Measurements from ENCODE around the gene NQO1. TPM values are rescaled to one million over a fixed set of nuclear protein-coding genes. Genes with fewer than 3 reads are reported as not detected.

NQO1 gene
- total and polyA plus RNA-seq, 2 of the 13 experiments (the other 11 are each of a cell fraction or from before 2014, with no cell fraction given), result 464 to 1,060 TPM

DNA sequence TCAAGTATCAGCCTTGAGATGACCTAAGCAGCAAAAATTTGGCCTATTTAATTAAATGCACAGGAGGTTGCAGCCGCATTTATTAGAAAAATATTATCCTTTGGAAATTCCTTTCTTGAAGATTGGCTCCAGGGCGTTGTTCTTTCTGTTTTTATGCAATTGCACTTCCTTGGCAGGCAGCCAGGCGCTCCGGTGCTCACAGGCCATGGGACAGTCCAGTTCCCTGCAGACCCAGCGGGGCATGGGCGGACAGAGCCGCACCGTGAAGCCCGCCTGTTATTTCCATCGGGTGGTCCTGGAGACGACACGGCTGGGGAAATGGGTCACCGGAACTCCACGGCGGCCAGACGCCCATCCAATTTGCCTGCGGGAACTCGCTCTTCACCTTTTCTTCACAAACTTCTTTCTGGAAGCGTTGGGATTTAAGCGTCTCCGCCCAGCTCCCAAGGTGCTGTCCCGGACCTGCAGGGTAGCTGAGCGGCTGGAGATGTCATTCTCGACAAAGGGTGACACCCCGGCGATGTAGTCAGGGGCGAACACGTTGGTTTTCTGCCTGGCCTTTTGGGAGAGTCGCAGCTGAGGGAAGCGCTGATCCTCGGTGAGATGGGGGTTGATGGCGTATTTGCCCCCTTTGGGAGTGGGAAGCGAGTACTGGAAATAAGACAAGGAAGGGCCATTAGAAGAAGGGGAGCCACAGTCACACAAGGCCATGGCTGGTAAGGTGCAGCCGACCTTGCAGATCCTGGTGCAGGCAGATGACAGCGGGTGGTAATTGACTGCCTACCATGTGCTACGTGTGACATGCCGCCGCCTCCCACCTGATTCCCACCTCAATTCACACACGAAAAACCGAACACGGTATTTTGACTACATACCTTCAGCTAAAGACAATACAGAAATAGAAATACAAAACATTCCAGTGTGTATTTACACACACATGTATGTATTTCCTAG, 15.9 kb upstream of the NQO1 start:
- no peak overlapping the region for H3K9ac ChIP-seq (ENCODE audit: insufficient read depth, low read depth, low read length)
- peaks cover 4% of the 10 kb centered on the region; the same call in 1 of the 2 replicates for H4K20me1 ChIP-seq (ENCODE audit: insufficient read depth, low read length)
- peaks cover 38 to 73% of the 10 kb centered on the region in 2 experiments for H3K36me3 ChIP-seq (replicated peaks in 1 of 2; ENCODE audit: control insufficient read depth in 1 of 2, insufficient read depth in 2 of 2, low read length in 2 of 2)
- no peaks in the 10 kb centered on the region for H3K27me3 ChIP-seq (ENCODE audit: control insufficient read depth in 1 of 2, insufficient read depth in 2 of 2, low read length in 2 of 2)
- H3K9me3 ChIP-seq (ENCODE audit: low read length), result no peaks in the 10 kb centered on the region
- no peak for DNase-seq (ENCODE audit: low spot score)
- BruUV-seq (replicated peaks), result TSS peak; percentile 51
- 95% methylated on average over 41 of the region's 41 CpGs for WGBS (ENCODE audit: low lambda C conversion rate)
- H3K4me1 ChIP-seq (ENCODE audit: insufficient read depth, low read length), result peaks cover 8% of the 10 kb centered on the region
- ATAC-seq, result 0 out of 3 replicates have a peak, but pooled peaks have one; percentile 12
- no peak overlapping the region for H2AFZ ChIP-seq (ENCODE audit: low read length)
- H3K79me2 ChIP-seq (ENCODE audit: insufficient read depth, low read length), result peaks cover 13% of the 10 kb centered on the region
- no peak overlapping the region for H3K27ac ChIP-seq (ENCODE audit: extremely low read length, insufficient read depth, low read length)
- no peak overlapping the region for H3K4me2 ChIP-seq (ENCODE audit: low read depth, low read length)
- H3K4me3 ChIP-seq (replicated peaks in 1 of 3; ENCODE audit: insufficient read depth in 1 of 3, low read depth in 2 of 3, low read length in 3 of 3), result no peak overlapping the region
- in situ Hi-C loops (cut with HindIII; ENCODE audit: extremely low pct_ligation_motif_present, low pct_unique_long_range_greater_than_20kb) (no loop called here), intact Hi-C loops (cut with micrococcal nuclease; ENCODE audit: unreplicated experiment) (no loop called here)
- CTCF ChIA-PET (ENCODE audit: low intra/inter-chr PET ratio, low total read pairs), result no interaction called here
- POLR2A ChIA-PET, result interaction anchor here (1.2 to 6.2 kb wide), 4 partner anchors 12 to 19 kb away, joined by 7 to 46 read pairs (median 16); partner anchors contain the start of genes NOB1 and NQO1
- no peak for FAIRE-seq
- TF ChIP-seq ZBTB38 (CRISPR knock-in tag; IDR thresholded peaks at IDR 0.05) (peak; percentile 86), RFXANK (CRISPR knock-in tag; IDR thresholded peaks at IDR 0.05) (no peak), SP1 (IDR thresholded peaks at IDR 0.05) (no peak), SP1 (CRISPR knock-in tag; IDR thresholded peaks at IDR 0.05) (no peak), SNAI1 (CRISPR knock-in tag; IDR thresholded peaks at IDR 0.05; ENCODE audit: borderline replicate concordance) (no peak), AGO2 (optimal IDR thresholded peaks at IDR 0.05; ENCODE audit: low read depth, low read length) (peak; percentile 71), ZBTB42 (CRISPR knock-in tag; IDR thresholded peaks at IDR 0.05) (no peak), SIN3B (IDR thresholded peaks at IDR 0.05; ENCODE audit: low read length) (no peak), MZF1 (CRISPR knock-in tag; IDR thresholded peaks at IDR 0.05; ENCODE audit: borderline replicate concordance) (no peak), ZNF124 (CRISPR knock-in tag; IDR thresholded peaks at IDR 0.05) (no peak), RBM39 (IDR thresholded peaks at IDR 0.05; ENCODE audit: low read depth, low read length, poor library complexity, severe bottlenecking) (peak; percentile 47), NCOR1 (IDR thresholded peaks at IDR 0.05; ENCODE audit: borderline replicate concordance, low read length) (no peak)
- TF ChIP-seq, protein P1, sequence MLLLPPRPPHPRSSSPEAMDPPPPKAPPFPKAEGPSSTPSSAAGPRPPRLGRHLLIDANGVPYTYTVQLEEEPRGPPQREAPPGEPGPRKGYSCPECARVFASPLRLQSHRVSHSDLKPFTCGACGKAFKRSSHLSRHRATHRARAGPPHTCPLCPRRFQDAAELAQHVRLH (CRISPR knock-in tag; IDR thresholded peaks at IDR 0.05; ENCODE audit: borderline replicate concordance, low read depth), result no peak
- TF ChIP-seq, protein P2, sequence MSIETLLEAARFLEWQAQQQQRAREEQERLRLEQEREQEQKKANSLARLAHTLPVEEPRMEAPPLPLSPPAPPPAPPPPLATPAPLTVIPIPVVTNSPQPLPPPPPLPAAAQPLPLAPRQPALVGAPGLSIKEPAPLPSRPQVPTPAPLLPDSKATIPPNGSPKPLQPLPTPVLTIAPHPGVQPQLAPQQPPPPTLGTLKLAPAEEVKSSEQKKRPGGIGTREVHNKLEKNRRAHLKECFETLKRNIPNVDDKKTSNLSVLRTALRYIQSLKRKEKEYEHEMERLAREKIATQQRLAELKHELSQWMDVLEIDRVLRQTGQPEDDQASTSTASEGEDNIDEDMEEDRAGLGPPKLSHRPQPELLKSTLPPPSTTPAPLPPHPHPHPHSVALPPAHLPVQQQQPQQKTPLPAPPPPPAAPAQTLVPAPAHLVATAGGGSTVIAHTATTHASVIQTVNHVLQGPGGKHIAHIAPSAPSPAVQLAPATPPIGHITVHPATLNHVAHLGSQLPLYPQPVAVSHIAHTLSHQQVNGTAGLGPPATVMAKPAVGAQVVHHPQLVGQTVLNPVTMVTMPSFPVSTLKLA (IDR thresholded peaks at IDR 0.05), result peak; percentile 70; the same call in 1 of the 2 replicates
- TF ChIP-seq, protein P3, sequence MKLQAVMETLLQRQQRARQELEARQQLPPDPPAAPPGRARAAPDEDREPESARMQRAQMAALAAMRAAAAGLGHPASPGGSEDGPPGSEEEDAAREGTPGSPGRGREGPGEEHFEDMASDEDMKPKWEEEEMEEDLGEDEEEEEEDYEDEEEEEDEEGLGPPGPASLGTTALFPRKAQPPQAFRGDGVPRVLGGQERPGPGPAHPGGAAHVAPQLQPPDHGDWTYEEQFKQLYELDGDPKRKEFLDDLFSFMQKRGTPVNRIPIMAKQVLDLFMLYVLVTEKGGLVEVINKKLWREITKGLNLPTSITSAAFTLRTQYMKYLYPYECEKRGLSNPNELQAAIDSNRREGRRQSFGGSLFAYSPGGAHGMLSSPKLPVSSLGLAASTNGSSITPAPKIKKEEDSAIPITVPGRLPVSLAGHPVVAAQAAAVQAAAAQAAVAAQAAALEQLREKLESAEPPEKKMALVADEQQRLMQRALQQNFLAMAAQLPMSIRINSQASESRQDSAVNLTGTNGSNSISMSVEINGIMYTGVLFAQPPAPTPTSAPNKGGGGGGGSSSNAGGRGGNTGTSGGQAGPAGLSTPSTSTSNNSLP (IDR thresholded peaks at IDR 0.05; ENCODE audit: low read depth, low read length), result no peak
- TF ChIP-seq, protein P4, sequence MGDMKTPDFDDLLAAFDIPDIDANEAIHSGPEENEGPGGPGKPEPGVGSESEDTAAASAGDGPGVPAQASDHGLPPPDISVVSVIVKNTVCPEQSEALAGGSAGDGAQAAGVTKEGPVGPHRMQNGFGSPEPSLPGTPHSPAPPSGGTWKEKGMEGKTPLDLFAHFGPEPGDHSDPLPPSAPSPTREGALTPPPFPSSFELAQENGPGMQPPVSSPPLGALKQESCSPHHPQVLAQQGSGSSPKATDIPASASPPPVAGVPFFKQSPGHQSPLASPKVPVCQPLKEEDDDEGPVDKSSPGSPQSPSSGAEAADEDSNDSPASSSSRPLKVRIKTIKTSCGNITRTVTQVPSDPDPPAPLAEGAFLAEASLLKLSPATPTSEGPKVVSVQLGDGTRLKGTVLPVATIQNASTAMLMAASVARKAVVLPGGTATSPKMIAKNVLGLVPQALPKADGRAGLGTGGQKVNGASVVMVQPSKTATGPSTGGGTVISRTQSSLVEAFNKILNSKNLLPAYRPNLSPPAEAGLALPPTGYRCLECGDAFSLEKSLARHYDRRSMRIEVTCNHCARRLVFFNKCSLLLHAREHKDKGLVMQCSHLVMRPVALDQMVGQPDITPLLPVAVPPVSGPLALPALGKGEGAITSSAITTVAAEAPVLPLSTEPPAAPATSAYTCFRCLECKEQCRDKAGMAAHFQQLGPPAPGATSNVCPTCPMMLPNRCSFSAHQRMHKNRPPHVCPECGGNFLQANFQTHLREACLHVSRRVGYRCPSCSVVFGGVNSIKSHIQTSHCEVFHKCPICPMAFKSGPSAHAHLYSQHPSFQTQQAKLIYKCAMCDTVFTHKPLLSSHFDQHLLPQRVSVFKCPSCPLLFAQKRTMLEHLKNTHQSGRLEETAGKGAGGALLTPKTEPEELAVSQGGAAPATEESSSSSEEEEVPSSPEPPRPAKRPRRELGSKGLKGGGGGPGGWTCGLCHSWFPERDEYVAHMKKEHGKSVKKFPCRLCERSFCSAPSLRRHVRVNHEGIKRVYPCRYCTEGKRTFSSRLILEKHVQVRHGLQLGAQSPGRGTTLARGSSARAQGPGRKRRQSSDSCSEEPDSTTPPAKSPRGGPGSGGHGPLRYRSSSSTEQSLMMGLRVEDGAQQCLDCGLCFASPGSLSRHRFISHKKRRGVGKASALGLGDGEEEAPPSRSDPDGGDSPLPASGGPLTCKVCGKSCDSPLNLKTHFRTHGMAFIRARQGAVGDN (CRISPR knock-in tag; IDR thresholded peaks at IDR 0.05), result peak; percentile 37

Data from HepG2 (cell line).